PC-3 (cell line): ENCODE measurements around the gene TNFSF9. TPM values are rescaled to one million over a fixed set of nuclear protein-coding genes. Genes with fewer than 3 reads are reported as not detected.

Experiments
- ATAC-seq: fragments of 200-7000 bp; cut with Tn5 transposase; 2 replicates; pipeline ENCODE4 v1.9.1; 2020; ENCODE audit warnings: mild to moderate bottlenecking, moderate library complexity
- BruUV-seq: library from RNA; stranded (reverse); fragments of 400-500 nt; replicated peaks from 2 replicates; lab custom pipeline; 2021; lab: Mats Ljungman, UMichigan
- CTCF ChIA-PET: fragments of 300-600 bp; sonication (Branson Sonifier 250); formaldehyde crosslinking; loops from one replicate; lab custom pipeline; 2022; ENCODE audit warnings: antibody characterized with exemption; lab: Charles Lee
- POLR2A ChIA-PET: fragments of 300-600 bp; sonication (Branson Sonifier 250); formaldehyde crosslinking; loops from one replicate; lab custom pipeline; 2022; ENCODE audit warnings: antibody characterized with exemption; ENCODE audit not compliant: unreplicated experiment; lab: Charles Lee
- DNase-seq: peaks from one replicate; pipeline ENCODE4 v3.0.0-alpha.2; 2015
- H2AFZ ChIP-seq: fragments of 300-600 bp; sonication (generic); 2 replicates; pipeline ENCODE4 v1.6.0; 2016; ENCODE audit warnings: antibody characterized with exemption, low read length
- H3F3A ChIP-seq: fragments of 300-600 bp; sonication (generic); one replicate; pipeline ENCODE4 v1.6.0; 2017; ENCODE audit warnings: antibody characterized with exemption, low read length, control low read depth, mild to moderate bottlenecking; ENCODE audit not compliant: unreplicated experiment
- H3K27ac ChIP-seq: fragments of 300-600 bp; sonication (generic); 2 replicates; pipeline ENCODE4 v1.5.1; 2016; ENCODE audit warnings: mild to moderate bottlenecking, low read length
- H3K27me3 ChIP-seq: fragments of 300-600 bp; sonication (generic); 2 replicates; pipeline ENCODE4 v1.6.1; 2016; ENCODE audit warnings: low read length, mixed read lengths
- H3K36me3 ChIP-seq: fragments of 300-600 bp; sonication (generic); 2 replicates; pipeline ENCODE4 v1.6.1; 2016; ENCODE audit warnings: low read depth, mixed run types, low read length, mixed read lengths
- H3K4me1 ChIP-seq: fragments of 300-600 bp; sonication (generic); 2 replicates; pipeline ENCODE4 v1.5.1; 2016; ENCODE audit warnings: low read length; ENCODE audit not compliant: insufficient read depth
- H3K4me2 ChIP-seq: fragments of 300-600 bp; sonication (generic); 2 replicates; pipeline ENCODE4 v1.6.0; 2016; ENCODE audit warnings: low read length
- H3K4me3 ChIP-seq: fragments of 300-600 bp; sonication (generic); 2 replicates; pipeline ENCODE4 v1.5.1; 2016; ENCODE audit warnings: mild to moderate bottlenecking, low read length, mixed read lengths
- H3K79me2 ChIP-seq: fragments of 300-600 bp; sonication (generic); 2 replicates; pipeline ENCODE4 v1.6.1; 2017; ENCODE audit warnings: low read length, mixed read lengths
- H3K9ac ChIP-seq: fragments of 300-600 bp; sonication (generic); 2 replicates; pipeline ENCODE4 v1.6.0; 2016; ENCODE audit warnings: mild to moderate bottlenecking, low read length
- H3K9me2 ChIP-seq: fragments of 300-600 bp; sonication (generic); replicated peaks from 2 replicates; pipeline ENCODE4 v1.6.1; 2016; ENCODE audit warnings: mixed run types, low read length, mixed read lengths
- H3K9me3 ChIP-seq: fragments of 300-600 bp; sonication (generic); 2 replicates; pipeline ENCODE4 v1.6.1; 2016; ENCODE audit warnings: low read length, mixed read lengths
- H4K20me1 ChIP-seq: fragments of 300-600 bp; sonication (generic); 2 replicates; pipeline ENCODE4 v1.6.1; 2016; ENCODE audit warnings: low read length, mixed read lengths
- EZH2 ChIP-seq: fragments of 300-600 bp; sonication (generic); IDR thresholded peaks from one replicate; pipeline ENCODE4 v1.6.1; 2017; ENCODE audit warnings: antibody characterized with exemption, mild to moderate bottlenecking, low read length; ENCODE audit not compliant: unreplicated experiment
- EZH2phosphoT487 ChIP-seq: fragments of 300-600 bp; sonication (generic); IDR thresholded peaks from 2 replicates; pipeline ENCODE4 v1.6.1; 2018; ENCODE audit warnings: mild to moderate bottlenecking, antibody characterized with exemption, low read length, borderline replicate concordance
- intact Hi-C: fragments of 100-400 bp; cut with micrococcal nuclease; formaldehyde crosslinking; loops from 2 replicates; pipeline ENCODE4 v1.9.0; 2023
- total RNA-seq: library from RNA; depleted of rRNA; stranded (reverse); fragments of >200 nt; gene quantifications from 2 replicates; pipeline ENCODE4 v1.2.3, GENCODE V29; 2014
- TF ChIP-seq, protein P1 (sequence below): fragments of 300-600 bp; sonication (generic); conservative IDR thresholded peaks from 2 replicates; pipeline ENCODE4 v1.5.1; 2017; ENCODE audit warnings: antibody characterized with exemption, low read depth, mild to moderate bottlenecking, low read length

The TNFSF9 gene
- total RNA-seq, 1 experiment from 2014 or later = 9.6 TPM

DNA sequence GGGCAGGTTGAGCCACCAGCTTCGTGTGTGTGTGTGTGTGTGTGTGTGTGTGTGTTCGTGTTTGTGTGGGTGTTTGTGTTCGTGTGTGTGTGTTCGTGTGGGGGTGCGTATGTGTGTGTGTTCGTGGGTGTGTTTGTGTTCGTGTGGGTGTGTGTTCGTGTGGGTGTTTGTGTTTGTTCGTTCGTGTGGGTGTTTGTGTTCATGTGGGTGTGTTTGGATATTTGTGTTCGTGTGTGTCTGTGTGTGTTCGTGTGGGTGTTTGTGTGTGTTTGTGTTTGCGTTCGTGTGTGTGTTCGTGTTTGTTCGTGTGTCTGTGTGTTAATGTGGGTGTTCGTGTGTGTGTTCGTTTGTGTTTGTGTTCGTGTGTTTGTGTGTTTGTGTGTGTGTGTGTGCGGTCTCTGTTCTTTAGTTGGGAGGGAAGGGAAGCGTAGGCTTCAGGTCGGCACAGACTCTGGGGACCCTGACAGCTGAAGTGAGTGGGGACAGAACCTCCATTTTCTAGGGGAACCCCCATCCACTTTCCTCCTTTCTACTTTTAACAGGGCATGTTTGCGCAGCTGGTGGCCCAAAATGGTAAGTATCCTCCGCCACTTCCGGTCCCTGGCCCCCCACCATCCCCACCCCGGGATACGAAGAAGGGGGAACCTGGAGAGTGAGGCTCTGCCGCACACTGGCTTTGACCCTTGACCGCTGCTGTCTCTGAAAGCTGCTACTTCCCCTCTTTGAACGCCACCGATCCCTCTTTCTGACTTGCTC, 1.6 kb downstream of the TNFSF9 start:
- H3K27me3 ChIP-seq = no peaks in the 10 kb centered on the region
- H3K79me2 ChIP-seq = 0 out of 2 replicates have a peak, but pooled peaks cover 4% of the 10 kb centered on the region
- no peak for ATAC-seq
- intact Hi-C loops = no loop called here
- peak overlapping the region; percentile 92 for H3K4me2 ChIP-seq
- no peak for DNase-seq
- H3K4me3 ChIP-seq = peak overlapping the region; percentile 81
- TF ChIP-seq EZH2phosphoT487 (no peak), EZH2 (no peak)
- TF ChIP-seq, protein P1, sequence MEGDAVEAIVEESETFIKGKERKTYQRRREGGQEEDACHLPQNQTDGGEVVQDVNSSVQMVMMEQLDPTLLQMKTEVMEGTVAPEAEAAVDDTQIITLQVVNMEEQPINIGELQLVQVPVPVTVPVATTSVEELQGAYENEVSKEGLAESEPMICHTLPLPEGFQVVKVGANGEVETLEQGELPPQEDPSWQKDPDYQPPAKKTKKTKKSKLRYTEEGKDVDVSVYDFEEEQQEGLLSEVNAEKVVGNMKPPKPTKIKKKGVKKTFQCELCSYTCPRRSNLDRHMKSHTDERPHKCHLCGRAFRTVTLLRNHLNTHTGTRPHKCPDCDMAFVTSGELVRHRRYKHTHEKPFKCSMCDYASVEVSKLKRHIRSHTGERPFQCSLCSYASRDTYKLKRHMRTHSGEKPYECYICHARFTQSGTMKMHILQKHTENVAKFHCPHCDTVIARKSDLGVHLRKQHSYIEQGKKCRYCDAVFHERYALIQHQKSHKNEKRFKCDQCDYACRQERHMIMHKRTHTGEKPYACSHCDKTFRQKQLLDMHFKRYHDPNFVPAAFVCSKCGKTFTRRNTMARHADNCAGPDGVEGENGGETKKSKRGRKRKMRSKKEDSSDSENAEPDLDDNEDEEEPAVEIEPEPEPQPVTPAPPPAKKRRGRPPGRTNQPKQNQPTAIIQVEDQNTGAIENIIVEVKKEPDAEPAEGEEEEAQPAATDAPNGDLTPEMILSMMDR = no peak
- no peak overlapping the region for H3K27ac ChIP-seq
- H3K9me3 ChIP-seq = no peaks in the 10 kb centered on the region
- BruUV-seq = TSS peak; percentile 70
- H4K20me1 ChIP-seq = no peaks in the 10 kb centered on the region
- no peaks in the 10 kb centered on the region for H3K9me2 ChIP-seq
- H3K4me1 ChIP-seq = peaks cover 24% of the 10 kb centered on the region
- ChIA-PET POLR2A (no interaction called here), CTCF (no interaction called here)
- no peak overlapping the region for H2AFZ ChIP-seq
- H3F3A ChIP-seq = no peaks in the 10 kb centered on the region
- H3K9ac ChIP-seq = no peak overlapping the region
- peaks cover 4% of the 10 kb centered on the region; the same call in 1 of the 2 replicates for H3K36me3 ChIP-seq

DNA sequence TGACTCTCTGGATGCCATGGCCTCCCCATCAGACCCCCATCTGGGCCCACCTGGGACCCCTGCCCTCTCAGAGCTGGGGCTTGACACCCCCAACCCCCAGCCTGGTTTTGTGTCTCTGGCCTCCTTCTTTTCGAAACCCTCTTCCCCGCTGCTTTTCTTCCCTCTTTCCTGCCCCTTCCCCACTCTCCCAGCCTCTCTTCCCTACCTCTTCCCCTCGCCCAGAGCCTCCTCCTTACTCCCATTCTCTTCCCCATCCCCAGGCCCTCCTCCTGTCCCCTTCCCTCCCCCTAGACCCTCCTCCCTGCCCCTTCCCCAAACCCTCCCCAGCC, 2.1 kb downstream of the TNFSF9 start:
- DNase-seq (no peak), ATAC-seq (no peak)
- H3K9me2 ChIP-seq = no peaks in the 10 kb centered on the region
- no peak overlapping the region for H3K27ac ChIP-seq
- TF ChIP-seq EZH2phosphoT487 (no peak), EZH2 (no peak)
- TF ChIP-seq, protein P1 = no peak
- H3K9ac ChIP-seq = no peak overlapping the region
- peaks cover 27% of the 10 kb centered on the region for H3K4me1 ChIP-seq
- no peaks in the 10 kb centered on the region for H3F3A ChIP-seq
- H3K4me2 ChIP-seq = peak overlapping the region; percentile 92
- peaks cover 4% of the 10 kb centered on the region; the same call in 1 of the 2 replicates for H3K36me3 ChIP-seq
- ChIA-PET CTCF (no interaction called here), POLR2A (no interaction called here)
- intact Hi-C loops = no loop called here
- H3K4me3 ChIP-seq = no peak overlapping the region; the same call in 1 of the 2 replicates
- no peaks in the 10 kb centered on the region for H3K27me3 ChIP-seq
- no peaks in the 10 kb centered on the region for H4K20me1 ChIP-seq
- H3K79me2 ChIP-seq = 0 out of 2 replicates have a peak, but pooled peaks cover 4% of the 10 kb centered on the region
- H2AFZ ChIP-seq = no peak overlapping the region
- H3K9me3 ChIP-seq = no peaks in the 10 kb centered on the region
- BruUV-seq = no TSS peak

DNA sequence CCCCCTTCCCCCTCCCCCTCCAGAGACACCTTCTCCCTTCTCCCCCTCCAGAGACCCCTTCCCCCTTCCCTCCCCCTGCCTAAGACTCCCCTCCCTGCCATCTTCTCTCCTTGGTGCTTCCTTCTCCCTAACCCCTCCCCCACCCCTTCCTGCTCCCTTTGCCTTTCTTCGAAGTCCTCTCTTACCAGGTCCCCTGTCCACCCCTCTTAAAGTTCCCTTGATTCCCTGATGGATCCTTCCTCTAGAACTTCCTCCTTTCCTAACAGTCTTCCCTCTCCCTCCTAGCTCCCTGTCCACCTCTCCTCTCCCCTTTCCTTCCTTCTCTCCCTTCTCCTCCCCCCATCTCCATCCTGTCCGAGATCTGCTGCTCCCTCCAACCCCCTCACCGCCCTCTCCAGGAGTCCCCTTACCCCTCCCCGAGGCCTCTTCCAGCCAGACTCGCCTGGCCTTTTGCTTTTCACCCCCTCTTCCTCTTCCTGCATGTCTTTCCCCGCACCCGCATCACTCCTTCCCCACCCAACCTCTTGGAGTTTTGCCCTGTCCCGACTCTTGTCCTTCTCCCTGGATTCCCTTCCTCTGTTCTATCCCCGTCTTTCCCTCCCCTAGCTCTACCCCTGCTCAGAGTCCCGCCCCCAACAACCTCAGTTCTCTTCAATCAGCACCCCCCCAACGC, 3.1 kb downstream of the TNFSF9 start:
- Histone ChIP-seq H3K27ac (no peak overlapping the region), H3K4me3 (no peak overlapping the region), H4K20me1 (no peaks in the 10 kb centered on the region), H3K79me2 (0 out of 2 replicates have a peak, but pooled peaks cover 4% of the 10 kb centered on the region), H3K9ac (no peak overlapping the region), H3K9me3 (no peaks in the 10 kb centered on the region), H3K36me3 (peaks cover 4% of the 10 kb centered on the region; the same call in 1 of the 2 replicates), H3K4me1 (peaks cover 33% of the 10 kb centered on the region), H2AFZ (no peak overlapping the region), H3F3A (no peaks in the 10 kb centered on the region), H3K27me3 (no peaks in the 10 kb centered on the region), H3K4me2 (no peak overlapping the region), H3K9me2 (no peaks in the 10 kb centered on the region)
- POLR2A ChIA-PET = no interaction called here
- intact Hi-C loops = no loop called here
- ATAC-seq (no peak), DNase-seq (no peak)
- CTCF ChIA-PET = no interaction called here
- no TSS peak for BruUV-seq
- TF ChIP-seq EZH2 (no peak), EZH2phosphoT487 (no peak)
- TF ChIP-seq, protein P1 = no peak
